ENCODE data around the gene NIF3L1. TPM values are rescaled to one million over a fixed set of nuclear protein-coding genes. Genes with fewer than 3 reads are reported as not detected.

The NIF3L1 gene
- total RNA-seq, 1 donor from 2014 or later: 33.4 TPM

GRCh38 chr2:200905618-200906296 lies 16.6 kb downstream of the NIF3L1 start:
- intact Hi-C loops (cut with micrococcal nuclease): loop anchor here (1.0 kb wide), 2 partner anchors 164 to 272 kb away; no protein-coding TSS in a partner anchor
- peaks cover 12% of the 10 kb centered on the region for H3K4me1 Mint-ChIP-seq
- peak overlapping the region; percentile 25 for H3K27ac Mint-ChIP-seq
- H3K36me3 Mint-ChIP-seq (ENCODE audit: low read depth): peaks cover 39% of the 10 kb centered on the region
- DNase-seq: peak; percentile 87
- H3K27me3 Mint-ChIP-seq: no peaks in the 10 kb centered on the region
- no peak overlapping the region for H3K4me3 Mint-ChIP-seq
- no peaks in the 10 kb centered on the region for H3K9me3 Mint-ChIP-seq

- H3K27ac Mint-ChIP-seq: no peak overlapping the region
- H3K4me1 Mint-ChIP-seq: peaks cover 3% of the 10 kb centered on the region
- intact Hi-C loops (cut with micrococcal nuclease): no loop called here
- H3K4me3 Mint-ChIP-seq: no peak overlapping the region
- peaks cover 41% of the 10 kb centered on the region for H3K36me3 Mint-ChIP-seq (ENCODE audit: low read depth)
- H3K27me3 Mint-ChIP-seq: no peaks in the 10 kb centered on the region
- DNase-seq: no peak
- H3K9me3 Mint-ChIP-seq: no peaks in the 10 kb centered on the region
These were observed 20.8 kb downstream of the NIF3L1 start for GRCh38 chr2:200909958-200910357.

DNA sequence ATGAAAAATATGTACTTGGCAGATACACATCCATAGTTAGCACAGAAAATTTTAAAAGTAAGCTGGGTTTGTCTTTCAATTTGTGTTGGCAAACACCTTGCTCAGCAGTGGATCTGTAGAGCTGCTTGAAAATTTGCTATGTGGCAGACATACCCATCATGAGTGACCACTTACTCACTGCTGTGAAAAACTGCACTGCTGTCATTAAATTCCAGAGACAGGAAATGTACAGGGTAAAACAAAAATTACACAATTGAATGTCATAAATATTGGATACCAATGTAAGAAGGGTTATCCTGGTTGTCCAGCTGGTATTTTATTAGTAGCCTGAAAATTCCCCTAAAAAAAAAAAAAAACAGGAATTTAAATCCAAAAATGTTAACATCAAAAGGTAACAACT lies 24.5 kb downstream of the NIF3L1 start:
- Mint-ChIP-seq H3K27ac (no peak overlapping the region), H3K4me3 (no peak overlapping the region), H3K27me3 (no peaks in the 10 kb centered on the region), H3K4me1 (no peaks in the 10 kb centered on the region), H3K36me3 (ENCODE audit: low read depth) (peaks cover 46% of the 10 kb centered on the region), H3K9me3 (no peaks in the 10 kb centered on the region)
- DNase-seq: no peak
- intact Hi-C loops (cut with micrococcal nuclease): no loop called here

DNA sequence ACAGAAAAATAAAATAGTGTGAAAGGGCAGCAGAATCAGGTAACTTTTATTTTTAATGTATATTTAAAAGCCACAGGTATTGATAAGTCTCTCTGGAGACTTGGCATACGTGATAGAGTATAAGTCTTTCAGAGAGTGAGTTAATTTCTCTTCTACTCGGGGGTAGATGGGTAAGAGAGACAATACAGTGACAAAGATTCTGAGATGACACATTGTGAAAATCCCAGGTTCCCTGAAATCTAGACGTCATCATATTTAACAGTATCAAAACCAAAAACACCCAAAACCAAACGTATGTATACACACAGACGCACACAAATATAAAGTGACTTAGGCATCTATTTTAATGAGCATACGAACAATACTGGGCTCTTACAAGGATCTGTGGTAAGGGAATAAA lies 33.3 kb downstream of the NIF3L1 start:
- H3K4me3 Mint-ChIP-seq: no peak overlapping the region
- no peaks in the 10 kb centered on the region for H3K27me3 Mint-ChIP-seq
- H3K9me3 Mint-ChIP-seq: no peaks in the 10 kb centered on the region
- intact Hi-C loops (cut with micrococcal nuclease): no loop called here
- peaks cover 37% of the 10 kb centered on the region for H3K36me3 Mint-ChIP-seq (ENCODE audit: low read depth)
- peak overlapping the region; percentile 60 for H3K27ac Mint-ChIP-seq
- DNase-seq: no peak
- peaks cover 11% of the 10 kb centered on the region for H3K4me1 Mint-ChIP-seq

- Mint-ChIP-seq H3K9me3 (no peaks in the 10 kb centered on the region), H3K27ac (no peak overlapping the region), H3K4me1 (peaks cover 2% of the 10 kb centered on the region), H3K36me3 (ENCODE audit: low read depth) (peaks cover 33% of the 10 kb centered on the region), H3K4me3 (no peak overlapping the region), H3K27me3 (no peaks in the 10 kb centered on the region)
- no peak for DNase-seq
- intact Hi-C loops (cut with micrococcal nuclease): no loop called here
These were observed 40.4 kb downstream of the NIF3L1 start for GRCh38 chr2:200929334-200930249.

DNA sequence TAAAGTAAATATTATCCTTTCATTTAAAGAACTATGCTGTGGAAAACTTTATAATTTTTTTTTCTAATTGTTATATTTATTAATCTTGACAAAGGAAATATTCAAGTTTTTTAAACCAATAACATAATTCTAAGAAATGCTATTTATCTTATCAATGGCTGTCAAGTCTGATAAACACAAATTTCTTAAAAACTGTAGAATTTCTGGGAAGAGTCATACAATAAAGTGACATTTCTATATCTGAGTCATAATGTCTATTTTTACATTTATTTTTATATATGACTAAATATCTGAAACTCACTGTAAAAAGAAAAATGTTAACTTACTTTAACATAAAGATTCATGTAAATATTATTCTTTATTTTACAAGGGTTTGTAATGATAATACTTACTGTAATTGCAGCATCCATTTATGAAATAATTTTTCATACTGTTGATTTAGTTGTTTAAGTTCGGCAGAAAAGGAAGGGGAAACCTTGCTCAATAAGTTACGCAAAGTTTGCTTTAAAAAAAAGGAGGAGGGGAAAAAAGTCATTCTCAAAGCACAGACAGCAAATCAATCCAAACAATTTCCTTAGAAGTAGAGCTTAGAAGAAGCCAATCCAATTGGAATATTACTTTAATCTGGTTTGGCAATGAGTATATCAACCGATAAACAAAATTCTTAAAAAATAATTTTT lies 41.9 kb downstream of the NIF3L1 start:
- Mint-ChIP-seq H3K27me3 (no peaks in the 10 kb centered on the region), H3K4me3 (no peak overlapping the region), H3K9me3 (no peaks in the 10 kb centered on the region), H3K4me1 (peaks cover 2% of the 10 kb centered on the region), H3K36me3 (ENCODE audit: low read depth) (peaks cover 35% of the 10 kb centered on the region), H3K27ac (no peak overlapping the region)
- DNase-seq: no peak
- intact Hi-C loops (cut with micrococcal nuclease): no loop called here

GRCh38 chr2:200939832-200940231 lies 50.7 kb downstream of the NIF3L1 start:
- H3K27ac Mint-ChIP-seq: no peak overlapping the region
- DNase-seq: no peak
- no peaks in the 10 kb centered on the region for H3K9me3 Mint-ChIP-seq
- H3K36me3 Mint-ChIP-seq (ENCODE audit: low read depth): peaks cover 51% of the 10 kb centered on the region
- no peak overlapping the region for H3K4me3 Mint-ChIP-seq
- no peaks in the 10 kb centered on the region for H3K27me3 Mint-ChIP-seq
- intact Hi-C loops (cut with micrococcal nuclease): no loop called here
- peaks cover 13% of the 10 kb centered on the region for H3K4me1 Mint-ChIP-seq

DNA sequence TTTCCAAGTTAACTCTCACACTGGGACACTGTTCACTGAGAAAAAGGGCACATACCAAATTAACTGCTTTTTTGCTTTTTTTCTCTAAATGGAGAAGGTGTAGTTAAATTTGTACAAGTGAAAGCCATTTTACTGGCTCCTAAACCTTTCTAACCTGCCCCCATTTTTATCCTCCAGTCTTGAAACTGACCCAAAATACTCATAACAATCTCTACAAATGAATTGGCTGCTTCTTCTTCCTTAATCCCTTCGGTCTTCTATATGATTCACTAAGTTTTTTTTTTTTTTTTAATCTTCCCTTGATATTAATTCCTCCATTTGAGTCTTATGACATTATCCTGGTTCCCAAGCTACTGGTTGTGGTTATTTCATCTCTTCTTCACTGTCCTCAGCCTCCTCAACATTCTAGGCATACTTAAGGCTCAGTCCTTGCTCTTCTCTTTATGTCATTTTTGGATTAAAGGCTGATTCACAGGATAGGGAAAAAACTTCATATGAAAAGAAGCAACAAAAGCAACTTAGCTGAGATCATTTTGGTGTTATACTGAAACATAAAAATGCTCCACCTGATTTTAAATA lies 54.4 kb downstream of the NIF3L1 start:
- intact Hi-C loops (cut with micrococcal nuclease): loop anchor here (2.0 kb wide), 1 partner anchor 19 kb away; the partner anchor contains the start of gene ORC2
- Mint-ChIP-seq H3K27me3 (no peaks in the 10 kb centered on the region), H3K36me3 (ENCODE audit: low read depth) (peaks cover 55% of the 10 kb centered on the region), H3K9me3 (no peaks in the 10 kb centered on the region), H3K4me3 (no peak overlapping the region), H3K4me1 (peaks cover 20% of the 10 kb centered on the region), H3K27ac (peak overlapping the region; percentile 55)
- no peak for DNase-seq

- intact Hi-C loops (cut with micrococcal nuclease): loop anchor here (2.0 kb wide), 1 partner anchor 18 kb away; the partner anchor contains the start of gene ORC2
- Mint-ChIP-seq H3K27me3 (no peaks in the 10 kb centered on the region), H3K4me1 (peaks cover 20% of the 10 kb centered on the region), H3K36me3 (ENCODE audit: low read depth) (peaks cover 53% of the 10 kb centered on the region), H3K4me3 (no peak overlapping the region), H3K27ac (peak overlapping the region; percentile 78), H3K9me3 (no peaks in the 10 kb centered on the region)
- peak; percentile 67 for DNase-seq
These were observed 55.6 kb downstream of the NIF3L1 start for GRCh38 chr2:200944467-200945394.

GRCh38 chr2:200945395-200945729 lies 56.2 kb downstream of the NIF3L1 start:
- H3K4me1 Mint-ChIP-seq: peaks cover 20% of the 10 kb centered on the region
- DNase-seq: no peak
- H3K27ac Mint-ChIP-seq: peak overlapping the region; percentile 78
- no peak overlapping the region for H3K4me3 Mint-ChIP-seq
- H3K36me3 Mint-ChIP-seq (ENCODE audit: low read depth): peaks cover 53% of the 10 kb centered on the region
- no peaks in the 10 kb centered on the region for H3K9me3 Mint-ChIP-seq
- intact Hi-C loops (cut with micrococcal nuclease): loop anchor here (2.0 kb wide), 1 partner anchor 17 kb away; the partner anchor contains the start of gene ORC2
- H3K27me3 Mint-ChIP-seq: no peaks in the 10 kb centered on the region

GRCh38 chr2:200950378-200950777 lies 61.2 kb downstream of the NIF3L1 start:
- Mint-ChIP-seq H3K36me3 (ENCODE audit: low read depth) (peaks cover 45% of the 10 kb centered on the region), H3K4me3 (no peak overlapping the region), H3K9me3 (no peaks in the 10 kb centered on the region), H3K4me1 (peaks cover 2% of the 10 kb centered on the region), H3K27ac (no peak overlapping the region), H3K27me3 (no peaks in the 10 kb centered on the region)
- no peak for DNase-seq
- intact Hi-C loops (cut with micrococcal nuclease): no loop called here

Measured in activated CD4-positive, alpha-beta T cell treated with anti-CD3 and anti-CD28 coated beads, Interleukin-2, amount 10 ng/mL, durations not matched to agents 24 days and 14 days (primary cell).